NT2/D1 (cell line): Measurements from ENCODE around the gene KLK10.

Experiments
- DNase-seq: peaks from one replicate; pipeline ENCODE4 v3.0.0-alpha.2; 2011; ENCODE audit warnings: low read depth, low spot score
- H3K27me3 ChIP-seq: 2 replicates; pipeline ENCODE4 v1.6.0; 2011; ENCODE audit warnings: mild to moderate bottlenecking; ENCODE audit not compliant: insufficient read length, insufficient read depth
- H3K36me3 ChIP-seq: 2 replicates; pipeline ENCODE4 v1.6.1; 2011; ENCODE audit warnings: mild to moderate bottlenecking, low read length, mixed read lengths; ENCODE audit not compliant: insufficient read depth, insufficient read length
- H3K4me1 ChIP-seq: 2 replicates; pipeline ENCODE4 v1.5.1; 2011; ENCODE audit not compliant: insufficient read depth, insufficient read length
- H3K4me3 ChIP-seq: 2 replicates; pipeline ENCODE4 v1.5.1; 2011; ENCODE audit warnings: low read depth; ENCODE audit not compliant: insufficient read length
- H3K9ac ChIP-seq: 2 replicates; pipeline ENCODE4 v1.6.0; 2011; ENCODE audit warnings: low read depth; ENCODE audit not compliant: insufficient read length
- H3K9me3 ChIP-seq: 2 replicates; pipeline ENCODE4 v1.5.1; 2011; ENCODE audit warnings: mild to moderate bottlenecking, low read length; ENCODE audit not compliant: insufficient read depth
- SUZ12 ChIP-seq: IDR thresholded peaks from 2 replicates; pipeline ENCODE4 v1.6.1; 2011; ENCODE audit not compliant: insufficient read length, insufficient read depth; ENCODE audit errors: extremely low read depth
- YY1 ChIP-seq: IDR thresholded peaks from 2 replicates; pipeline ENCODE4 v1.6.1; 2011; ENCODE audit not compliant: insufficient read length, insufficient read depth
- ZNF274 ChIP-seq: IDR thresholded peaks from 2 replicates; pipeline ENCODE4 v1.6.1; 2011; ENCODE audit warnings: mild to moderate bottlenecking, low read depth, low read length

Gene KLK10

DNA sequence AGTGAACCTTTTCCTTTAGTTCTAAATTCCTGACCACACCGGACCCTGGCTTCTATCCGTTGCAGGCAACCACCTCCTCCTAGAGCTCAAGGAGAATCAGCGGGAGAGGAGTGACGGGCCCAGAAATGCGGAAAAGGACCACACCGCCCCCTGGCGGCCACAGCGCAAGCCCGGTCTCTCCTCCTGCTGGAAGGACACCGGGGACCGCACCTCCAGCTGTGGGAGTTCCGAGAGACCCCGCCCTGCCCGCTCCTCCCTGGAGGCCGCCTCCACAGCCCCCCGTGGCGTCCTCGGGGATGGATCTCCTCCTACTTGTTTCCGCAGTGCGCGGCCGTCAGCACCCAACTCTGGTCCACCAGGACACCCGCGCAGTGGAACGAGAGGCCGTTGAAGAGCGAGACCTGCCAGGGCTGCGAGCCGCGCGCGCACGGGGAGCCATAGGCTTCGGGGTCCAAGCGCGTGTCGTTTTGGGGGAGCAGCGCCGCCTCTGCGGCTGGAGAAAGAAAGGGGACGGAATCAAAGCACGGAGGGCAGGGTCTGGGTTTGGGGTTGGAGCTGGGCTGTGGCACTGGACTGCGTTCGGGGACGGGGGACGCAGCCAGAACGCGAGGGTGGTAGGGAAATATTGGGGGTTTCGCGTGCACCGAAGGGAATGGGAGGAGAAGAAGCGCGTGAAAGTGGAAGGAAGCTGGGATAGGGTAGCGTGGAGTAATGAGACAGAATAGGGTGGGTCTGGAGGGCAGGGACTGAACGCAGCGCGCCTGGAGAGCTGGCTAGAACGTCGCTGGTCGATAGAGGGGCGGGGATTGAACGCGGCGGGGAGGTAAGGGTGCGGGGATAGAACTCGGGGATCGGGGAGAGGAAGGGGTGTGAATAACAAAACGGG lies 2.5 kb downstream of the KLK10 start:
- no peaks in the 10 kb centered on the region for H3K4me1 ChIP-seq
- H3K9me3 ChIP-seq: no peaks in the 10 kb centered on the region
- peak overlapping the region; percentile 60 for H3K4me3 ChIP-seq
- peak overlapping the region; percentile 72 for H3K9ac ChIP-seq
- TF ChIP-seq ZNF274 (no peak), YY1 (no peak), SUZ12 (no peak)
- H3K27me3 ChIP-seq: peaks cover 23% of the 10 kb centered on the region
- peak; percentile 59 for DNase-seq
- no peaks in the 10 kb centered on the region for H3K36me3 ChIP-seq

DNA sequence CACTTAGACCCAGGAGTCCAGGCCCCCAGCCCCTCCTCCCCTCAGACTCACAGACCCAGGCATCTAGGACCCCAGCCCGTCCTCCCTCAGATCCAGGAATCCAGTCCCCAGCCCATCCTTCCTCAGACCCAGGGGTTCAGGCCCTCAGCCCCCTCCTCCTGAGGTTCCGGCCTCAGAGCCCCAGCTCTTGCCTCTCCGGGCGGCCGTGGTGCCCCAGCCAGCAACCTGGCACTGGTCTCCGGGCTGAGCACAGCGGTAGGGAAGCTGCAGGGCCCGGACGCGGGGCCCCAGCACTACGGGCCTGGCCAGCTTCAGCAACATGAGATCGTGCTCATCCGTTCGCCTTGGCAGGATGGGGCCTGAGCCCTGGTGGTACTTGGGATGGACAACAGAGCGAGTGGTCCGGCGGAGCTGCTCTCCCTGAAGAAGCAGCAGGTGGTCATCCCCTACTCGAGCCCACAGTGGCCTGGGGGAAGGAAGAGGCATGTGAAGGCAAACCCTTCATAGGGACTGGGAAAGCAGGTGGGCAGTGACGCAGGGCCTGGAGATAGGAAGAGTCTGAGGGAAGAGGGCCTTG lies 3.7 kb downstream of the KLK10 start:
- Histone ChIP-seq H3K27me3 (peaks cover 23% of the 10 kb centered on the region), H3K36me3 (no peaks in the 10 kb centered on the region), H3K9me3 (no peaks in the 10 kb centered on the region), H3K9ac (no peak overlapping the region), H3K4me3 (no peak overlapping the region), H3K4me1 (no peaks in the 10 kb centered on the region)
- DNase-seq: no peak
- no peak for TF ChIP-seq SUZ12
- TF ChIP-seq YY1: no peak
- no peak for TF ChIP-seq ZNF274

DNA sequence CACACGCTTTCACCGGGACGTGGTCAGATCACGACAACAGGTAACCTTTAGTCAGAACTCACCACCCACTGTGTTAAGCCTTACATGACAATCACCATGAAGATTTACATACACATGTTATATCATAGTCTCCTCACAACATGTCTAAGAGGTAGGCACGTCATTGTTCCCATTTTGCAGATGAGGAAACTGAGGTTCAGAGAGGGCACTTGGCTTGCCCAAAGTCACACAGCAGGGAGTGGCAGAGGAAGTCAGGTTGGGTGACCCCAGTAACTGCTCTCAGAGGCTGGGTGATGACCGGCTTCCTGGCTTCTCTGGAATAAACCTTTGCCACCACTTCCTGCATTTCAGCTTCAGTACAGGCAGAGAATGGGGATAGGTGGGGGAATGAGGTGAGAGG lies 5.3 kb downstream of the KLK10 start:
- no peak for DNase-seq
- H3K9me3 ChIP-seq: no peaks in the 10 kb centered on the region
- TF ChIP-seq SUZ12 (no peak), ZNF274 (no peak), YY1 (no peak)
- no peaks in the 10 kb centered on the region for H3K36me3 ChIP-seq
- H3K27me3 ChIP-seq: peaks cover 16% of the 10 kb centered on the region
- H3K9ac ChIP-seq: no peak overlapping the region
- H3K4me3 ChIP-seq: no peak overlapping the region
- H3K4me1 ChIP-seq: no peaks in the 10 kb centered on the region

DNA sequence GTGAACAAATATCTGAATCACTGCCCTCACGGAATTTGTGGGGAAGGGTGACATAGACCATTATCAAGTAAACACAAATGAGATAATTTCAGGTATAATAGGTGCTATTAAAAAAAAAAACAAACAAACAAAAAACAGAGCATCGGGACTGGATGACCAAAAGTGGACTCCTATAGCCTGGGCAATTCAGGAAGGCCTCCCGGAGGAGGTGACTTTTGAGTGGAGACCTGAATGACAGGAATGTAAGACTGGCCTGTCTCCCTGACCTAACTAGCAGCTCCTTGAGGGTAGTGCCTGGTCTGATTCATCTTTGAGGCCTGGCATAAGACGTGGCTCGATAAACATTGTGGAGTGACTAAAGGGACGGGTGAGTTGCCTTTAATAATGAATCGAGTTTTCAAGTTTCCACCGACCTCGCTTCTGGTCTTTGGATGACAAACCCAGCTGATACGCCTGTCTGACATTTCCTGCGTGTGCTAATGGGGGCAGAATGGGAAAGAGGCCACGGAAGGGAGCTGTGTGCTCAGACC lies 6.8 kb downstream of the KLK10 start:
- no peak for DNase-seq
- no peak for TF ChIP-seq YY1
- no peak for TF ChIP-seq ZNF274
- no peak for TF ChIP-seq SUZ12

DNA sequence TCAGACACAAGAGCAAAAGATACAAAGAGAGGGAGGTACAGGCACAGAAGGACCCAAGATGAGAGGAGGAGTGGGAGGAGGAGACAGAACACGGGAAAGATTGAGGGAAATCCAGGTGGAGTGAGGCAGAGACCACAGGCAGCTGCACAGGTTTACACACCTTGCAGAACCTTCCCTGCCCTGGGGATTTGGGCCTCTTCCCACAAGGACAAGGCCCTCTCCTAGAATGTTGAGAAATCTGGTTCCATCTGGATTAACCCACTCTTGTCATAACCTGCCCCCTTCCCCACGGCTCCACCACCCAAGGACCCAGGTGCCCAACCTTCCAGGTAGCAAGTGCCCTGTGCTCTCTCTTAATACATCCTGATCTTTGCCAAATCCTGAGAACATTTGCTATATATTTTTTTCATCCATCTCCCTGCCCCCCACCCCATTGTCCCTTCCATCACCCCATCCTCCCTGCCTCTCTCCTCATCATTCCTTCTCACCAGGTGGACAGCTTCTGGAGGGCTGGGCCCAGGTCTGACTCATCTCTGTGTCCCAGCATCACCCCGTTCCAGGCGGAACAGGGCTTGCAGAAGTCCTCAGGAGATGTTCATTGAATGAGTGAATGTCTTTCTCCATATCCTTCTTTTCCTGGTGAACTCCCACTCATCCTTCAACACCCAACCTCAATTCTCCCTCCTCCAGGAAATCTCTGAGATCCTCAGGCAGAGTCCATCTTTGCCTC lies 9.3 kb downstream of the KLK10 start:
- Histone ChIP-seq H3K4me1 (no peaks in the 10 kb centered on the region), H3K4me3 (no peak overlapping the region), H3K27me3 (peaks cover 5% of the 10 kb centered on the region), H3K9me3 (no peaks in the 10 kb centered on the region), H3K9ac (no peak overlapping the region), H3K36me3 (no peaks in the 10 kb centered on the region)
- no peak for DNase-seq
- TF ChIP-seq SUZ12 (no peak), YY1 (no peak), ZNF274 (no peak)

More for the DNA sequence above, 6.8 kb downstream of the KLK10 start:
- Histone ChIP-seq H3K9me3 (no peaks in the 10 kb centered on the region), H3K36me3 (no peaks in the 10 kb centered on the region), H3K9ac (no peak overlapping the region), H3K4me3 (no peak overlapping the region), H3K27me3 (peaks cover 5% of the 10 kb centered on the region), H3K4me1 (no peaks in the 10 kb centered on the region)

DNA sequence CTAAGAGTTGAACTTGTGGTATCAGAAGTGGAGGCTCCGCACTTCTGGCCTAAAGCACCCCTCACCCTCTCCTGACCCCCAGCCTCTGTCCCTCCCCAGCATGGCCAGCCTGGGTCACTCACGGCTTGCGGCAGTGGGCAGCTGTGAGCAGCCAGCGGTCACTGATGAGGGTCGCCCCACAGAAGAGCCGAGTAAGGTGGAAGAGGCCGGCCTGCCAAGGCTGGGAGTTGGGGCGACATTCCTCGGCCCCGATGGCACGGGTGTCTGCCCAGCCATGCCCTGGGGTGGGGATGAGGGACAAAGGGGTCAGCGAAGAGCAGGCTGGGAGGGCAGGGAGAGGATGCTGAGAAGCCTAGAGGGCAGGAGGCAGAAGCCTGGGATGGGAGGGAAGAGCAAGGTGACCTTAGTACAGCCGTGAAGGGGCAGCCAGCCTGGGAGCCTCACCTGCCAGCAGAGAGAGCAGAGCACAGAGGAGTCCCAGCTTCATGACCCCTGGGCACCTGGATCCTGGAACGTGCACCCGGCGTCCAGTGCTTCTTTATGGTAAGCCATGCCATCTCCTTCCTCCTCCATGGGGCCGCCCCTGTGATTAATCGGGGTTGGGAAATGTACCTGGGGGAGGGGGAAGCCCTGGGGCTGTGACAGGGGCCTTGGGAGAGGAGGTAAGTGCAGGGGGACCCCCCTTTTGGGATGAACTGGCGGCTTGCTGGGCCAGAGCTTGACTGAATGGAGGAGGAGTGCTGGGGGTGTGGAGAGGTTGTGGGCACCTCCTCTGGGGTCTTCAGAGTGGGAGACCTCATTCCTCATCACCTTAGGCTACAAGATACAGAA lies 10.2 kb downstream of the KLK10 start:
- Histone ChIP-seq H3K4me1 (no peaks in the 10 kb centered on the region), H3K9ac (no peak overlapping the region), H3K27me3 (peaks cover 5% of the 10 kb centered on the region), H3K4me3 (no peak overlapping the region), H3K36me3 (no peaks in the 10 kb centered on the region), H3K9me3 (no peaks in the 10 kb centered on the region)
- DNase-seq: no peak
- no peak for TF ChIP-seq SUZ12
- no peak for TF ChIP-seq YY1
- TF ChIP-seq ZNF274: no peak

DNA sequence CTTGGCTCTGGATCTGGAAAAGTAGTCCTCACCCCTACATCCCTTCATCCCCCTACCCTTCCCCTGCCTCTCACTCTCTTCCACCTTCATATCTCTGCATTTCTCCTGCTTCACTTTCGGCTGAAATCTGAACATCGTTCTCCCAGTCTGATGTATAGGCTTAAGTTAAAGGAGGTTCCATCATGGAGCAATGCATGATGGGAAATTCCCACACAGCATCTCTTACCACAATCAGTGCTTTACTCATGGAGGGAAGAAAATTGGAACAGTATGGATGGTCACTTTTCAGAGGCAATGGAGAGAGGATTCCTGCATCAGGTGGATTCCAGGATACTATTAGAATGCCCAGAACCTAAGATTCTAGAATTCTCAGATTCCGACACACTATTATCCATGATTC lies 12.0 kb downstream of the KLK10 start:
- Histone ChIP-seq H3K27me3 (peaks cover 5% of the 10 kb centered on the region), H3K36me3 (no peaks in the 10 kb centered on the region), H3K4me3 (no peak overlapping the region), H3K9me3 (no peaks in the 10 kb centered on the region), H3K4me1 (no peaks in the 10 kb centered on the region), H3K9ac (no peak overlapping the region)
- no peak for TF ChIP-seq ZNF274
- no peak for TF ChIP-seq SUZ12
- TF ChIP-seq YY1: no peak
- no peak for DNase-seq
